ENCODE measurements around the gene RASA1. TPM values are rescaled to one million over a fixed set of nuclear protein-coding genes. Genes with fewer than 3 reads are reported as not detected.

RASA1 gene
- total RNA-seq, 1 experiment from 2014 or later = 27.7 TPM

DNA sequence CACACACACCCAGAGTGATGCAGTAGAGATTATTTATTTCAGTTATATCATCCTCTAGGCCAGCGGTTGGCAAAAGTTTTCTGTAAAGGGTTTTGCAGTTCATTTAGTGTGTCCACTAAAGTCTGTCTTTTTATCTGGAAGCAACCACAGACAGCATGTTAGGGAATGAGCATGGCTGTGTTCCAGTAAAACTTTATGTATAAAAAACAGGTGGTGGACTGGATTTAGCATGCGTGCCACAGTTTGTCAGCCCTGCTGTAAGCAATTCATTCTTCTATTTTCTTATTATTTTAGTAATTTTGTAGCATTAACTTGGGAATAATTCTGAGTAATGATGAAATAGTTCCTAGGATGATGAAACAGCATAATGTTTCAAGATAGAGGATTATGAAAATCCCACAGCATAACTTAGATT, 93.4 kb downstream of the RASA1 start:
- no peak for DNase-seq (ENCODE audit: low spot score)

DNA sequence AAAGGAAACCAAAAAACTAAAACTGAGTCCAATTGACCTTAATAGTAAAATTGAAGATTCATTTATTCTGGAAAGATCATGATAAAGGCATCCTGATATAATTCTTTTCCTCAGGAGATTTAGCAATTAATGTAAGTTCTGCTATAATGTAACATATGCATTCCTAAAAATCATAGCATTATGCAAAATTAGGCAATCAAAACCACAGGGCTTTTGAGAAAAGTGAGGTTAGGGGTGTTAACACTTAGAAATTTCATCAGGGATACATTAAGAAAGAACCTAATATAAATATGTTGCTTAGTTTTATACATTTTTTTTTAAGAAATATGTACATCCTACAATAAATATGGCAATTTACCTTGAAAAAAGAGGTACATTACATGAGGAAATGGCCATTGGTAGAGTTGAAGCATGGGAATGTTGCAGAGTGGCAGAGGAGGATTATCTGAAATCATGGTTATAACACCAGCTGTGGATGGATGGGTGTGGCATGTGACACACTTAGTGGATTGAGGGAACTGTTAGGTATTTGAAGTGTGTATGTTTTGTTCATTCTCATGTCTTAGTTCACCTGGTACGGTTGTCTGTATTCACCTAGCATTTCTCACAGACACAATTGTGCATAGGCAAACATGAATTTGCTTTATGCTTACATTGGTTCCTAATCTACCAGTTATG, 94.0 kb downstream of the RASA1 start:
- DNase-seq (ENCODE audit: low spot score) = no peak

DNA sequence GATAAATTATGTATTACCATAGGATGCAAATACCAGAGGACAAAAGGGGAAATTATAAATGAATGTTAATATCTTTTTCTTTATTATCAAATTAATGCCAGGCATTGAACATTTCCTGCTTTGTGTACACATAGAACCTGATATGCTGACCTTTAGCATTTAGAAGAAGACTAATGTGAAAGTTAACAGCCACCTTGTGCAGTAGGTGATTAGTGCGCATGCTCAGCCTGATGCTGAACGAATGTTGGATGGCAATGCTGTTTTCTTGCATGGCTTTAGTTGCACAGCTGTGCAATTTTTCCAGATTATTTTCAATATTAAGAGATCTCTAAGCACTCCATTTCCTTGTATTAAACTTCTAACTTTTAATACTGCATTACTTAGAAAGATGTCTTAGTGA, 99.6 kb downstream of the RASA1 start:
- no peak for DNase-seq (ENCODE audit: low spot score)

DNA sequence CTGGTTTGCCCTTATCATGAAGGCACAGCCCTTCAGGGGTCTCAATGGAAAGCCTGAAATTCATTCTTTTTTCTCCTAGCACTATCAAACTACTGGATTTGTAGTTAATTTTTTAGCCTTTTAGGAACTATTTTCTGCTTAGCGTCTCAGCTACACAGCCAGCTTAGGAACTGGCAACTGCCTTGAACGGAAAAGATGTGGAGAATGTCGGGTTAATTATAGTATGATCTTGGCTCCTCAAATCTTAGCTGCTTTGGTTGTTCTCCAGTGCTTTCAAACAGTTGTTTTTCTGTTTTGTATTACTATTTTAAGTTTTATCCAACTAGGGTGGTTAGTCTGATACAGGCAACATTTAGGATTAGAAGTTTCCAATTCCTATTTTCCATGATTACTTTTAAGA, 100.9 kb downstream of the RASA1 start:
- DNase-seq (ENCODE audit: low spot score) = no peak

DNA sequence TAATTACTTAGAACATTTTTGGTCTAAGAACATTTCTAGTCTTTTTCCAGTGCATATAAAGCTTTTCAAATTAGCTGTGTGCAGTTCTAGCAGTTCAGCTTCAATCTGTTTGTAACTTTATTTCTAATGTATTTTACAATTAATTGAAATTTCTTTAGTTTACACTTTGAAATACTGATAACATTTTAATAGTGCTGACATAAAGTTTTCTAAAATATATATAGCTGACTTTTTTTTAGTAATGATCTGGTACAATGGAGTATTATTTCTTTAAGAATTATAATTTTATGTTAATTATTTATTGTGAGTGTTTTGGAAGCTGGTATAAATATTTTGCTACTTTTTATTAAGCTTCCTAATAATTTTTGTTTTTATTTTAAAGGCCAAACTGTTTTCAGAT, 101.7 kb downstream of the RASA1 start:
- DNase-seq (ENCODE audit: low spot score) = no peak

DNA sequence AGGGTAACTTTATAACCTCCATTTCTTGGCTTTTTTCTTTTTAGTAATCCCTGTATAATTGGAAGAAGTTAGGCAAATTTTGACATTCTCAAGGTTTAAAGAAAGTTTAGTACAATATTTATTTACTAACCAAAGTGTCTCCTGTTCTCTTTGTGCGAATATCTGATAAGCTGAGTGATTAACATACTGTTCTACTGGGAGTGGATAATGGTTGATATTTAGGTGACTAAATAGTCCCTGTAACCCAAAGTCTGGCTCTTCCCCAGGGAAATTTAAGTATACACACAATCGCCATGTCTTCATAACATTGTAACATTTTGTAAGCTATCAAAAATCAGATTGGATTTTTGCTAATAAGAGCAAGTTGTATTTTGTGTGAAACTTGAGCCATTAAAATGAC, 105.0 kb downstream of the RASA1 start:
- DNase-seq (ENCODE audit: low spot score) = no peak

DNA sequence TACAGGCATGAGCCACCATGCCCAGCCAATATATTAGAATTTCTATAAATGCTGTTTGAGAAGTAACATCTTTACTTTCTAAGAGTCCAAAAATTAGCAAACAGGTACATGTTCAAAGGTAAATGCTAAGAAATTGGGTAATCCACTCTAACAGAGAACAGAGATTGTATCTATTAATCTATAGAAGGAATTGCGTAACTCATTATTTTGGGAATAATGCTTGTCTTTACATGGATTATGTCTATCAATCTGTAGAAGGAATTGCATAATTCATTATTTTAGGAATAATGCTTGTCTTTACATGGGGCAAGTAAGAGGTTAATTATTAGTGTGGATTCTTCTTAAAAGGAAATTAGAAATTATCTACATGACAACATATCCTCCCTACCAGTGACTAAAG, 114.5 kb downstream of the RASA1 start:
- DNase-seq (ENCODE audit: low spot score) = no peak

DNA sequence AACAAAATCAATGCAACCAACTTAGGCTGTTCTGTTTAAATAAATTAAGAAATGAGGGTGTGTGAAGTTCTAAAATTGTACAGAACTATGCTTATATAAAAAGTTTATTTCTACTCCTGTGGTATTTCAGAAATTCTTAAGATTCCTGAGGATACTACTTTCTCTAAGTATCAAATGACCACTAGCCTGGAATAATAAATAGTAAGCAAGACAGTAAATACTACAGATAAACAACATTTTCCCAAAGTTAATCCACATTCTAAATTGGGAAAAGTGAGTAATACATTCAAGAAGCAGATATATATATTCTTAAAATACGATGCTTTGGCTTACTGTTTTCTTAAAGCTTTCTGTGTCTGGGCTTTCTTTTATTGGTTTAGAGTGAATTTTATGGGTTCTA, 115.5 kb downstream of the RASA1 start:
- no peak for DNase-seq (ENCODE audit: low spot score)

DNA sequence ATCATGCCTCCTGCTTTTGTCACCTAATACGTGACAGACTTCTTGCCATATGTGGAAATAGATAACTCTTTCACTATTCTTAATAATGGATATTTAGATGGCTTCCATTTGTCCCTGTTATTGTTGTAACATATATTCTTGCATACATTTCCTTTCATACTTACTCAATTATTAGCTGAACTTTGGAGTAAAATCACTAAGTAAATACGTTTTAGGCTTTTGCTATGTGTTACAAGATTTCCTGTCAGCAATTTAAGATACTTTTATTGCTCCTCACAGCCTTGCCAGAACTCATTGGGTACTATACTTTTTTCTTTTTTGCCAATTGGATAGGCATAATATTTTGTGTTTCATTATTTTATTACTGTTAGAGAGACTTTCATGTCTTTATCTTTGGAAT, 118.1 kb downstream of the RASA1 start:
- DNase-seq (ENCODE audit: low spot score) = no peak

DNA sequence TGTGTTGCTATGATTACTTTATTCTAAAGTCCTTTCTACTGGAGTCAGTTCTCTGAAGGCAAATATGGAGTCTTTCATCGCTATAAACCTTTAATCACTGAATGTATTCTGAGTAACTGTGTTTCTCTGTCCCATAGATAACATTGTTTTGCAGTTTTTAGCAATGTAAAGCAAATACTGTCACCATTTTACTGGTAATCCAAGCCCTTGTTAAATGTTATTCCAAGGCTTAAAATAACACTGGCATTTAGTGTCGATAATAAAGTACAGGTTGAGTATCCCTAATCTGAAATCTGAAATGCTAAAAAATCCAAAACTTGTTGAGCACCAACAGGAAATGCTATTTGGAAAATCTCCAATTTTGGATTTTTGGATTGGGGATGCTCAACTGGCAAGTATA, 120.4 kb downstream of the RASA1 start:
- no peak for DNase-seq (ENCODE audit: low spot score)

DNA sequence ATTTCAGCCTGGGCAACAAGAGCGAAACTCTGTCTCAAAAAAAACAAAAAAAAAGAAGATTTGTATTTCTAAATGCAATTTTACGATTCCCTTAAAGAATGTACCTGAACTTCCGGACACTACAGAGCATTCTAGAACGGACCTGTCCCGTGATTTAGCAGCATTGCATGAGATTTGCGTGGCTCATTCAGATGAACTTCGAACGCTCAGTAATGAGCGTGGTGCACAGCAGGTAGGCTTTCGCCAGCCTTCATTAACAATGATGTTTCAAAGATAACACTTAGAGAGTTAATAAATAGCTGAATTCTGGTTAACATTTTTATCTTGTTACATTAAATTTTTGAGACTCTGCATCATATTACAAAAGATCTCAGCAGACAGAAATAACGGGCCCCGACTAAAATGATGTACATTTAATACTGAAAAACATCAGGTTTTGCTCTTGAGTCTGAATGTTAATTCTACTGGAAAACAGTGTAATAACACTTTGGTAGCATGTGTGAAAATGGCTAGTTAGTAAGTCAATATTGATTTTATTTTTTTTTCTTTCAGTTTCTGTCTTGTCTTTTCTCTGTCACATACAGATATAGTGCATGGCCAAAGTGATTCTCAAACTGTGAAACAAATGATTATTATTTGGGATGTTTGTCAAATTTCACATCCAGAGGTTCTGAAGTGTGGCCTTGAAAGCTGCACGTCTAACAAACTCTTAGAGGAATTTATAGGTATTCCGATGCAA, 121.8 kb downstream of the RASA1 start:
- no peak for DNase-seq (ENCODE audit: low spot score)

DNA sequence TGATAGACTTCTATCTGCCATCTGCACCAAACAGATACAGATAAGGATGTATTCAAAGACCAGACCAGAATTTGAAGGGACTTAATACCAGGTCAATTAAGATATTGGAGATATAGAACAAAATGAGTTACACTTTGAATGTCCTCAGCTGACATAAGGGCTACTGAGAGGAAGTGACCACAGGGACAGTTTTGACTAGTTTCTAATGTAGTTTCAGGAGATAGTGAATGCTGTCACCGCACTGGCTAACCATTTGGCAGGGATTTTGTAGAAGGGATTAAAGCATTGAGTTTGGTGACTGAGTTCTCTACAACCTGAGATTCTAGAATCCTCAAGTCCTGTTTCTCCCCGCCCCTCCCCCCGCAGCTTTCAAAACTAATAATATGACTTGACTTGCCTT, 122.4 kb downstream of the RASA1 start:
- DNase-seq (ENCODE audit: low spot score) = no peak

DNA sequence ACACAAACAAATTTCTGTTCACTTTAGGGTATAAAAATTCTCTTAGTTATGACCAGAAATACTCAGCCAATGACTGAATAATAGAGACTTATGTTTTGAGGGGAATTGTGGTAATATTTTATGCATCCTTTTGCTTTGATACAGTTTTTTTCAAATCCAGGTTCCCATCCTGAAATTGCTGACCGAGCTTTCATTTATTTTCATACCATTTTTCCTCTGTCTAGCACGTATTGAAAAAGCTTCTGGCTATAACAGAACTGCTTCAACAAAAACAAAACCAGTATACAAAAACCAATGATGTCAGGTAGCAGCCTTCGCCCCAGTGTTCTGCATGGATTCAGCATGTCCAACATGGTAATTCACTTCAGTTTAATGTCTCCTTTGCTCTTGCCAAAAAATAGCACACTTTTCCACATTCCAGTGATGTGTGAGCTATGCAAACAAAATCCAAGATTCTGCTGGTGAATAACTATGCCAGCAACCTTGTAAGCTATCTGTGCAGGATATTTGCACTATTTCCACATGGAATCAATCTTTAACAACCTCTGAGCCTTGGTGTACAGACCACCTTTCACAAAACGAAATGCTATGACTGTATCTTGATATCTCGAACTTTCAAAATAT, 123.0 kb downstream of the RASA1 start:
- no peak for DNase-seq (ENCODE audit: low spot score)

DNA sequence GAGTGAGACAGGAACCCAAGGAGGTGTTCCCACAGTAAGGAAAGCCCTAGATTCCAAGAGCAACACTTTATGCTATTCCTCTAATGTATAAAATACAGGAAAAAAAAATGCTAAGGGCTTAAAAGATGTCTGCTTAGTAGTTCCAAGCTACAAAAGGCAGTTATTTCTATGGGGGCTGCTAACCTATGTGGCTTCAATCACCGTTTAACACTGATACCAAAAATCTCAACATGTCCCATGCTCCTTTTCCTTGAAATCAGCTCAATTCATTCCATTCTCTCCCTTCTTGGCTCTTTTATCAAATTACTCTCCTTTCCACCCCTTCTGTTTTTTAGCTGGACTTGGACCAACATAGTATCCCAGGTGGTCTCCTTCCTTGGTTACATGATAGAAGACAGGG, 124.5 kb downstream of the RASA1 start:
- no peak for DNase-seq (ENCODE audit: low spot score)

DNA sequence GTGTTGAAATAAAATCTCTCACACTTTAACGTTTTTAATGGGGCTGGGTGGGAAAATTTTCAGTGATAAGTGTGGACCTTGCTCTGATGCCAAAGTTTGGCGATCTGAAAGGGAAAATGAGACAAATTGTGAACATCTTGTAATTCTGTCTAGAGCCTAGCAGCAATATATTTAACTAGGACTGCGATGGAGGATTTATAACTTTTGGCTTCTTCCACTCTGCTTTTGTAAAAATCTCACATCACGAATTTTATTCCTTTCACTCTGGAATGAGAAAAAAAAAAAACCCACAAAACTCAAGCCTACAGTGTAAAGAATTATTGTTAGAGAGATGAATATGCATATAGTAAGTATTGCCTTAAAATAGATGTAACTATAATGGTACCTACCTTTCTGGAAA, 125.1 kb downstream of the RASA1 start:
- no peak for DNase-seq (ENCODE audit: low spot score)

DNA sequence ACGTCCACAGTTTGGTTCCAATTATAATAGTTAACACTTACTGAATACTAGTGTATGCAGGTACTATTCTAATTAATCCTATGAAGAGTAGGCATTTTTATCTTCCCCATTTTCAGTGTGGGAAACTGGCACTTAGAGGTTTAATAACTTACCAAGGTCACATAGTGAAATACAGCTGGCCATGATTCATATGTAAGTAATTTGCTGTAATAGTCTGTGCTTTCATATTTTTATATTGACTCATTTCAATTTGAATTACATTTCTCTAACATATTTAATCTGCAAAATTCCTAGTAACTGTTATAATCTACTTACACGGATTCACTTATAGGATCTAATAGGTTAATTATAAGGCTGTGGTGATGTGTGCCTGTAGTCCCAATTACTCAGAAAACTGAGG, 125.6 kb downstream of the RASA1 start:
- DNase-seq (ENCODE audit: low spot score) = no peak

DNA sequence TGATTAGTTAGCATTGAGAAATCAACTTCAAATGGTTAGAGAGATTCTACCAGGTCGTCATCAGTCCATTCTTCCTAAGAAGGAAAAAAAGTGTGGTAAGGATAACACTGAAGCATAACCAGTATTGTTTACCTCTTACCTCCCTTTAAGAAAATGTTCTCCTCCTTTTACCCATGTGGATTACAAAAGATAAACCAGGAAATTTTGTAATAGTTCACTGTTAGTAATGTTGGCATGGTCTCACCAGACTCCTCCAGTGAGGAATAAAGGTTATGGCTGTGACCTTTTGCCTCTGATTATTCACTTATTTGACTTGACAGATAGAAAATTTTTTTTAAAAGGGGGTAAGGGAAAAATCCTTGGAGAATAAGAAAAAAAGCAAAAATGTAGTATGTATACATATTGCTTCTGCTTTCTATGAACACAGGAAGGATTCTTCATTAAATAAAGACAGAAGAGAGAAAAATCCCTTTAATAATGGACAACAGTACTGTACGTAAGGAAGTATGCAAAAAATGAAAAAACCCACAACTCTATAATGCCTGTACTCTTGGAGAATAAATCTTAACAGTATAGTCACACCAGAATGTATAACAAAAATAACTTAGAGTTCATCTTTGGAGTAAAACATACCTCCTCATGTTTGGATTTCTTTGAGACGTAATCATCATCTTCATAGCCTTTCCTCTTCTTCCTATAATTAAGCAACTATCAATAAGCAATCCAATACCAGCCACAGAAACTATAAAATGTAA, 126.9 kb downstream of the RASA1 start:
- no peak for DNase-seq (ENCODE audit: low spot score)

DNA sequence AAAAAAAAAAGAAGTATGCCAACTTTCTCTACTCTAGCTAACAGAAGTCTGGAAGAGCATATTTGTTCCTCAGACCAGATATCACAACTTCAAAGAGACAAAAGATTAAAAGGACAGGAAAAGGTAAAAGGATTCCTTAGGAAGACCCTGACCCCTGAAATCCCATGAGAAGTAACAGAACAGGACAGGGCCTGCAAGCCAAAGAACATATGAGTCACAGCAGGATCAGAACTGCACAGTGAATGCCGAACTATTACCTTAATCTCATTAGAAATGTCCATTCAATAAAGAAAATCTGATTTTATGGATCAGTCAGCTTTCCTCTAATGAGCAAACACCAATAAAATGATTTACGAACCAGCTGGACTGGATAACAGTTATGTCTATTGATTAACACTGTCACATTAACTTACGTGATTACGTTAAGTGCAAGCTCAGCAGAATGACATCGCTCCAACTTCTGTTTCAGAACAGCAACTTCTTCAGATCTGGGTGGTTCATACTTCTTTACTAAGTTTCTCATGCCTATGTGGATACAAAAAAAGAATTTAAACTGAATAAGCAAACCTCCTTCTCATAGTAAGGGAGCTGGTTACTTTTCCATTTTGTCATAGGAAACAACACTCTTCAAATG, 131.4 kb downstream of the RASA1 start:
- no peak for DNase-seq (ENCODE audit: low spot score)

DNA sequence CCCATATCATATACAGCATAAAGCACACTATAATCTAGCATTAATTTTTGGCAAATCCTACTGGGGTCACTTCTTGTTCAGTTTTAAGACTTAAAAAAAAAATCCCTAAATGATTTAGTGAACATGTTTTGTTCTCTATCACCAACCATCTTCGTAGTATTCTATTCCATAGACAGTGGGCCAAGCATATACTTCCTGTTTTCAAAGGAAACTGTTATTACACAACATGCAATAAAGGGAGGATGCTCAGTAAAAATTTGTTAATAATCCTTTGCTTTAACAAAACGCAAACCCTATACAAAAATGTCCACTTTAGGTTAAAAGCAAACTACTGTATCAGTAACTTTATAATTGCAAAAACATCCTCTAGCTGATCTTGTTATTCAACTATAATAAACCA, 132.0 kb downstream of the RASA1 start:
- DNase-seq (ENCODE audit: low spot score) = no peak

DNA sequence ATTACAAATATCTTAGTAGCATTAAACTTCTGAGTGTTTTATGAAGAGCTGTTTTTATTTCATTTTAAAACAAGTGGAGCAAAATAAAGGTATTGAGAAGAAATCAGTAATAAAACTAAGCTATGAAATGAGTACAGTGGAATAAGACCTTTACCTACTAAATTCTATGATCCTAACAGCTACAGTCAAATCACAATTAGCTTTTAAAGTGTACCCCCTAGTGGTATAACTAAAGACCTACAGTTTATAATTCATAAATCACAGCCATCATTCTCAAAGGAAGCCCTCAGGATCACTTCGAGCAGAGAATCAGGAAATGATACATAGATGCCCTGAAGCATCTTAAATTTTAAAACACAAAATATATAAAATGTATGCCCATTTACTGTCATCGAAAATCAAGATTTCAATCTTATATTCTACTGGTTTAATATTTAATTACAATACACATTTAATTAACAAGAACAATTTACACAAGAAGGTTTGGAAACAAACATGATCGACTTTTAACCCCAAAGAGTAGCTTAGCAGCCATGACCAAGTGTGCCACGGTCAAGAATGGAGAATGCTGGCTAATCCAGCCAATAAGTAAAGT, 132.7 kb downstream of the RASA1 start:
- peak; percentile 53 for DNase-seq (ENCODE audit: low spot score)

DNA sequence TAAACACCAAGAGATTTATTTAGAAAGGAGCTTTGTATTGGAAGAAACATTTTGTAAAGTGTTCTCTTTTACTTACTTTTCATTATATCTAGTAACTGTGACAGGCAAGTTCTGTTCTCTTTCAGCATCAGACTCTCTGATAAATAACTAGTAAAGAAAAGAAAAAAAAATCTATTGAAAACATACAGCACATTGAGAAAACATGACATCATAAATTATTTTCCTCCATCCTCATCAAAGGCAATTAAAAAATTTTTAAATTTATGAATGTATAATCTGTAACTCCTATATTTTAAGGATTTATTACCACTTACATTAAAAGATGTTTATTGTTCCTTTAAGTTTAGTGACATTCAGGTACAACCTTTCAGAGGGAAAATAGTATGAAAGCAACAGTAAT, 133.9 kb downstream of the RASA1 start:
- DNase-seq (ENCODE audit: low spot score) = no peak
